Activated T-helper 2 cell treated with anti-CD3 and anti-CD28 coated beads, Interferon-gamma antibody, Interleukin-2, Interleukin-4, amounts not matched to agents 10 μg/mL and 5 μg/mL and 100 μg/mL, durations not matched to agents 14 hours and 24 hours and 36 hours (primary cell): ENCODE measurements around the gene TMEM242. TPM values are rescaled to one million over a fixed set of nuclear protein-coding genes. Genes with fewer than 3 reads are reported as not detected.
"Not testable (repeated sequence)": the region's sequence is repeated elsewhere in the genome, so short reads cannot be mapped to it uniquely, and the experiment has no call there.

ENCODE experiments used
- DNase-seq: peaks from one replicate; pipeline ENCODE4 v3.0.0; 2021; ENCODE audit warnings: low spot score
- H3K27ac Mint-ChIP-seq: one replicate; pipeline ENCODE4 v1.8.0; 2021; ENCODE audit warnings: mixed read lengths
- H3K27me3 Mint-ChIP-seq: one replicate; pipeline ENCODE4 v1.8.0; 2021; ENCODE audit warnings: low read depth, mixed read lengths
- H3K36me3 Mint-ChIP-seq: one replicate; pipeline ENCODE4 v1.8.0; 2021; ENCODE audit warnings: low read depth, mixed read lengths
- H3K4me1 Mint-ChIP-seq: one replicate; pipeline ENCODE4 v1.8.0; 2021; ENCODE audit warnings: low read depth, mixed read lengths
- H3K4me3 Mint-ChIP-seq: one replicate; pipeline ENCODE4 v1.8.0; 2021; ENCODE audit warnings: low read depth, mild to moderate bottlenecking, moderate library complexity, mixed read lengths
- H3K9me3 Mint-ChIP-seq: one replicate; pipeline ENCODE4 v1.8.0; 2021; ENCODE audit warnings: mixed read lengths
- intact Hi-C: fragments of 100-400 bp; cut with micrococcal nuclease; formaldehyde crosslinking; loops from one replicate; pipeline ENCODE4 v1.15.1; 2023
- total RNA-seq: library from RNA; stranded (reverse); gene quantifications from 2 replicates; pipeline ENCODE4 v1.2.3, GENCODE V29; 2022

Gene TMEM242
- 11.8 and 11.9 TPM in 2 replicates for total RNA-seq

DNA sequence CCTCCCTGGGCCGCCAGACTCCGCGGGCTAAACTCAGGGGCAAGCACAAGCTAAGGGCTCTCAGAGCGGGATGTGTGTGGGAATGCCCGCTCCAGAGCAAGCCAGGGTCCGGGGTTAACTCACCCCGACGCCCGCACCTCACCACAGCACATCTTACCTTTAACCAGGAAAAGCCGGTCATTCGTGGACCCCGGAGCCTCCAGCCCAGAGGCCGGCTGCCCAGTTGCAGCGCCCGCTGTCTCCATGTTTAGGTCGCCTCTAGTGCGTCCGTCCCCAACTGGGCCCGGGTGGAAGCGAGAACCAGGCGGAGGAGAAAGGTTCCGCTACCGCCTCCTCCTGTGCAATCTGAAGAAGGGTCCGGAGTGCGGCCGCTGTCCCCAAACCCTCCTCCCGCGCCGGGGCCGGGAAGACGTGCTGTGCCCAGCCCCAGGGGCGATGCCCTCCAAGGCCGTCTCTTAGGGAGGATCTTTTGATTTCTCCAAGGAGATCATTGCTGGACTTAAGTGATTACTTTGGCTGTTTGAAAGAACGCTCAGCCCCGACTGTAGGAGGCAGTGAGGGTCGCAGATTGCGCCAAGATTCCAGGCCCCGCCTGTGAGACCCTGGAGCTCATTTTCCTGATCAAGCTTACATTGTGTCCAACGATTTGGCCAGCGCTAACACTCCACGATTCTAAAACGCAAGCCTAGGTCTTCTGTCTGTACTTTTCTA lies at the start of gene TMEM242:
Gene TMEM242 (minus strand): TSS at position 265 of the 711 bp plus-strand sequence. CDS start 20 bp downstream, at position 245.
- peaks cover 13% of the 10 kb centered on the region for H3K27me3 Mint-ChIP-seq
- peak within 1 kb of the TSS; percentile 80 for H3K27ac Mint-ChIP-seq
- intact Hi-C loops = loop anchor here (1.0 kb wide), 1 partner anchor 57 kb away; no protein-coding TSS in a partner anchor
- peaks cover 33% of the 10 kb centered on the region for H3K4me1 Mint-ChIP-seq
- peaks cover 13% of the 10 kb centered on the region for H3K36me3 Mint-ChIP-seq
- H3K4me3 Mint-ChIP-seq = peak within 1 kb of the TSS; percentile 93
- peak; percentile 86 for DNase-seq
- H3K9me3 Mint-ChIP-seq = no peaks in the 10 kb centered on the region

DNA sequence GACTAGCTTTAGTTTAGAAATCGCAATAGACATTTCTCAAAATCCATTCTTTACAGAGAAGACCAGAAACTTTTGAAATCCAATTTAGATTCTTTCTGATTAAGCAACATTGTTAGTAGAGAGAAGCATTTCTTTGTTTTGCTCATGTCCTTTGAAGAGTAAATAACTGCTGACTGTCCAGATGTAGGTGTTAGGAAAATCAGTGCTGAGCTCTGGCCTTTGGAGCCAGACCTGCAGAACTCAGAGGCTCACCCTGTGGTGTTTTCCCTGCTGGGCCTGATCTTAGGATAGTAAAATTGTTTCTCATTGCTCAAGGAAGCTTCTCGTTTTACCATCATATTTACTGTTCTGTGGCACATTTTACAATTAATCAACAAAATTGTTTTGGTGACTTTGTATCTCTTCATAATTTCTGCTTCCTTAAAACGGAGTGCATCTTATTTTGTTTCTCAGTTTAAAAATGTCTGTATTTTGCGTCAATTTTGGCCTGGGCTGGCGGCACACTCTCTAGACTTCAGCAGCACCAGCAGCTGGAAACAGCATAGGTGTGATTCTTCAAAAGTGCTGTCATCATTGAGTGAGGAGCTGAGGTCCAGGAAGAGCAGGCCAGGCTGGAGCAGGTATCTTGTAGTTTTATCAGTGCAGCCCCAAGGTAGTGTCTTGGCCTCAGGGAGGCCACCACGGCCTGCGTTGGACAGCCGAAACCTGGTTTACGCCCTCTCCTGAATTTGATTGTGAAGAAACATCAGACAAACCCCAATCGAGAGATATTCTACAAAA lies 49.4 kb upstream of the TMEM242 start:
- no peaks in the 10 kb centered on the region for H3K36me3 Mint-ChIP-seq
- H3K27me3 Mint-ChIP-seq = peaks cover 35% of the 10 kb centered on the region
- H3K4me1 Mint-ChIP-seq = peaks cover 25% of the 10 kb centered on the region
- DNase-seq = no peak
- no peaks in the 10 kb centered on the region for H3K9me3 Mint-ChIP-seq
- H3K27ac Mint-ChIP-seq = no peak overlapping the region
- intact Hi-C loops = no loop called here
- H3K4me3 Mint-ChIP-seq = no peak overlapping the region

DNA sequence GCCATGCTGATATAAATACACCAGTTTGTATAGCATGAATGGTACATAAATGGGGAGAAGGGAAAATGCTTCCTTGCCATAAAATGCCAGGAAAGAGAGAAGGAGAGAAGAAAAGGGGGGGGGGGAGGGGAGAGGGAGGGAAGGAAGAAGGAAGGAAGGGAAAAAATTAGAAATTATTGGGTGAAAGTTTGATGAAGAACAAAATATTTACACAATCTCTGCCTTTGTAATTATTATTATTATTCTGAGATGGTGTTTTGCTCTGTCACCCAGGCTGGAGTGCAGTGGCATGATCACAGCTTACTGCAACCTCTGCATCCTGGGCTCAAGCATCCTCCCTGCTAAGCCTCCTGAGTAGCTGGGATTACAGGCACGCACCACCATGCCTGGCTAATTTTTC lies 47.4 kb upstream of the TMEM242 start:
- no peak for DNase-seq
- Mint-ChIP-seq H3K27ac (no peak overlapping the region), H3K4me3 (no peak overlapping the region), H3K27me3 (peaks cover 42% of the 10 kb centered on the region), H3K9me3 (no peaks in the 10 kb centered on the region), H3K36me3 (no peaks in the 10 kb centered on the region), H3K4me1 (peaks cover 16% of the 10 kb centered on the region)
- intact Hi-C loops = no loop called here

DNA sequence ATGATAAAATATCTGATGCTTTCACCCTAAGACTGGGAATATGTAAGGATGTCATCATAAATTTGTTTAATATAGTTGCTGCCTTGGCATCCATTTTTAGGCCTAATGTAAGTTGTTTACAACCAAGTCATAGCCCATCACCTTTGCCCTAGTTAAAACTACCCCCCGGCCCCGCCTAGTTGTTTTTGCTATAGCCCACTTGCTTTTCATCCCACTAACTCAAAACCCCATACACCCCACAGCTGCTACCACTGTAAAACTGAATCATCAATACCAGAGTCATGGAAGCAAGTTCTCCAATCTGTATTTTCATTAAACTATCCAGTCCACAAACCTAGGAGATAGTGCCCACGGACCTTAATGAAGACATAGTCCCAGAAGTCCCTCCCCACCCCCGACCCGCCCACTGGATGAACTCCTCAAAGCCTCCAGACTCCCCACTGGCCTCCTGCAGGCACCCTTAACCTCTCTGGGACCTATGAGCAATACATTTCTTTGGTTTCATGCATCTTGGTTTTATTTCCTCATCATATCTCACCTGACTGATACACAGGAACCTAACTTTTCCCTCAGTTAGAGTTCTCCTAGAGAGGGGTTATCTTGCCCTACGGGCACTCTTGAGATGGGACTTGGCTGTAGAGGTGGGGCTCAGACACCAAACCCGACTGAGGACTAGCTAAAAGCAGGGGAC lies 45.2 kb upstream of the TMEM242 start:
- Mint-ChIP-seq H3K4me1 (peaks cover 16% of the 10 kb centered on the region), H3K36me3 (no peaks in the 10 kb centered on the region), H3K4me3 (no peak overlapping the region), H3K27ac (no peak overlapping the region), H3K27me3 (peaks cover 48% of the 10 kb centered on the region), H3K9me3 (no peaks in the 10 kb centered on the region)
- no peak for DNase-seq
- intact Hi-C loops = no loop called here

DNA sequence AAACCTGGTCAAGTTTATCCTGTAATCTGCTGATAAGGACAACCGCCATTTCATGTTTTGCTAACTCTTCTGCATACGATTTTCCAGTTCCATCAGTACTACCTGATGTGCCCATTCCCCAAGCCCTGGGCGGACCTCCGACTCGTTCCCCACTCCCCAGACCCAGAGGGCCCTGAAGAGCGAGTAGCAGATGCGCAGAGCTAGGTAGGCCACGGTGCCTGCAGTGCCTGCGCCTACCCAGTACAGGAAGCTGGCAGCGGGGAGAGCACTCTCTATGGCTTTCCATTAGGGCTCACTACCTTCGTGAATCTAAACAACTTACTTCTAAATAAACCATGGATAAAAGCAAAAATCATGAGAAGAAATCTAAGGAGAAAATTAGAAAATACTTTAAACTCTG lies 43.3 kb upstream of the TMEM242 start:
- DNase-seq = no peak
- H3K27me3 Mint-ChIP-seq = peaks cover 43% of the 10 kb centered on the region
- no peak overlapping the region for H3K4me3 Mint-ChIP-seq
- no peaks in the 10 kb centered on the region for H3K36me3 Mint-ChIP-seq
- no peak overlapping the region for H3K27ac Mint-ChIP-seq
- intact Hi-C loops = no loop called here
- no peaks in the 10 kb centered on the region for H3K9me3 Mint-ChIP-seq
- peaks cover 16% of the 10 kb centered on the region for H3K4me1 Mint-ChIP-seq

DNA sequence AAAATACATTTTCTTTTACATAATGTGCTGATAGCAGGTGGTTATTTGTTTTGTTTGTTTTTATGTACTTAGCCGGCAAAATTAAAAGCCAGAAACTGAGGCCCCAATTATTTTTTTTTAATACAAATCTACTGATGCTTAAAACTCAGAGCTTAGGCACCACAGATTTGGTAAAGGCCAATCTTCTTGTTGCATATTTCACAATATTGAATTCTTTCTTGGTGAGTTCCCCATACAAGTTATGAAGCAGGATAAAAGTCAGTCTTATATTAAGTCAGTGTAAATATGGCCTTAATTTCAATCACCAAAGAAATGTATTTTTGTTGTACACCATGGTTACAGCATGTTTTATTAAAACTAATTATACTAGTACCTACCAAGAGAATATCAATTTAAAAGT lies 41.4 kb upstream of the TMEM242 start:
- Mint-ChIP-seq H3K36me3 (no peaks in the 10 kb centered on the region), H3K4me3 (no peak overlapping the region), H3K27ac (no peak overlapping the region), H3K4me1 (peaks cover 12% of the 10 kb centered on the region), H3K9me3 (no peaks in the 10 kb centered on the region), H3K27me3 (peaks cover 34% of the 10 kb centered on the region)
- intact Hi-C loops = no loop called here
- DNase-seq = no peak

DNA sequence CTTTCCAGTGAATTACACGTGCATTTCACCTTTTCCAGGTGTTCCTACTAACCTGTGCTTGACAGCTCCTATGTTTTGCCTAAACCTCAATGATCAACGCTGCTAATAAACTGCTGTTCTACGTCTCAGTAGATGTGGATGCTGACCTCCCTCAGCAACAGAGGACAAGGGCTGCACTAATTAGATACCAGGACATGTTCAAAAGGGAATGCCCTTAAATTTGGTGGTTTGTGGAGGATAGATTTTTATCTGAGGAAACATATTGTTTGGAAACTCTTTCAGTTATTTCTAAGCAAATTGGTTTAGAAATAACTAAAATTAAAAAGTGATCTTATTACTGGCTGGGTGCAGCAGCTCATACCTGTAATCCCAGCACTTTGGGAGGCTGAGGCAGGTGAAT lies 38.6 kb upstream of the TMEM242 start:
- Mint-ChIP-seq H3K4me1 (no peaks in the 10 kb centered on the region), H3K27me3 (peaks cover 37% of the 10 kb centered on the region), H3K9me3 (no peaks in the 10 kb centered on the region), H3K36me3 (no peaks in the 10 kb centered on the region), H3K27ac (no peak overlapping the region), H3K4me3 (no peak overlapping the region)
- DNase-seq = no peak
- intact Hi-C loops = no loop called here

DNA sequence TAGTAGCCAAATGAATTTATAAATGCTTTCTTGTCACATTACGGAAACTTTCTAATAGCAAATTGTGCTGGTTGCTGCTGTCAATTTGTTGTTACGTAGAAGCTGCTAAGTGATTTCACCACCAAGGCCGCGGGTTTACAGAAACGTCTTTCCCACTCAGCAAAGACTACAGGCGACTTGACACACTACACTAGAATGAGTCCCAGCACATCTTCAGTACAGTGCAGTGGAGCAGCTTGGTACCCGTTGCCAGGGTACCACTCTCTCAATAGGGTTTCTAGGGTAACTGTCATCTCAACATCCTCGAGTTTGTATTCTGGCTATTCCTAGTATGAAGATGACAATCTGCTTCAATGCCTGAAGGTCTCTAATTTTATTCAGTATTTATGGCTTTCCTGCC lies 35.0 kb upstream of the TMEM242 start:
- Mint-ChIP-seq H3K36me3 (no peaks in the 10 kb centered on the region), H3K27ac (no peak overlapping the region), H3K4me3 (no peak overlapping the region), H3K27me3 (peaks cover 40% of the 10 kb centered on the region), H3K9me3 (no peaks in the 10 kb centered on the region), H3K4me1 (no peaks in the 10 kb centered on the region)
- intact Hi-C loops = no loop called here
- no peak for DNase-seq

DNA sequence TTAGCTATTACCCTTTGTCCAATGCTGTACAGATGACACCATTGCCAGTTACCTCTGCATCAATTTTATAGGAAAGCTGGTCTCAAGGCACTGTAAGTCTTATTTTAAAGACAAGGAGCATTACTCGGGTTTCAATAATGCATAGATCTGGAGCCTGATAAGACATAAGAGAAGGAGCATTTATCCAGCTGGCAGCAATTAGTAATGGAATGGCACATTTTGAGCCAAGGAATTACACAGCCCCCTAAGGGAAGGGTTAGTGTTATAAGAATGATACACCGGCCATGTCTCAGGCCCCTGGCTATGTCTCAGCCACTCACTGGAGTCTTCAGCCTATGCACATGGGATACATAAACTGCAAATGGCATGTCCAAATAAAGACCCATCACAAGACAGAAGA lies 23.1 kb upstream of the TMEM242 start:
- Mint-ChIP-seq H3K4me3 (no peak overlapping the region), H3K27me3 (peaks cover 42% of the 10 kb centered on the region), H3K36me3 (no peaks in the 10 kb centered on the region), H3K27ac (no peak overlapping the region), H3K9me3 (no peaks in the 10 kb centered on the region), H3K4me1 (no peaks in the 10 kb centered on the region)
- no peak for DNase-seq
- intact Hi-C loops = no loop called here

DNA sequence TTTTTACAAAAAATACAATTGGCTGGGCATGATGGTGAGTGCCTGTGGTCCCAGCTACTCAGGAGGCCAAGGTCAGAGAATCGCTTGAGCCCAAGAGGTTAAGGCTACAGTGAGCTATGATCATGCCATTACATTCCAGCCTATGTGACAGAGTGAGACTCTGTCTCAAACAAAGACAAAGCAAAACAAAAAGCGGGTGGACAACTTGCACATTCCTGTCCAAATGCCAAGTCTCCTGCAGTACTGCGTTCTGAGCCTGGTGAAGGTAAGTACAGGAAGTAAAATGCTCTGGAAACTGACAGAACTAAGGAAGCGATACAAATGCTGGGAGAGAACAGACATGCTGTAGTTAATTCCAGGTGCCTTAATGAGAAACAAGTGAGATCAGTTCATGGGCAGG lies 20.4 kb upstream of the TMEM242 start:
- no peaks in the 10 kb centered on the region for H3K36me3 Mint-ChIP-seq
- H3K27me3 Mint-ChIP-seq = peaks cover 38% of the 10 kb centered on the region
- no peak overlapping the region for H3K27ac Mint-ChIP-seq
- no peaks in the 10 kb centered on the region for H3K4me1 Mint-ChIP-seq
- no peak overlapping the region for H3K4me3 Mint-ChIP-seq
- intact Hi-C loops = no loop called here
- no peak for DNase-seq
- no peaks in the 10 kb centered on the region for H3K9me3 Mint-ChIP-seq

DNA sequence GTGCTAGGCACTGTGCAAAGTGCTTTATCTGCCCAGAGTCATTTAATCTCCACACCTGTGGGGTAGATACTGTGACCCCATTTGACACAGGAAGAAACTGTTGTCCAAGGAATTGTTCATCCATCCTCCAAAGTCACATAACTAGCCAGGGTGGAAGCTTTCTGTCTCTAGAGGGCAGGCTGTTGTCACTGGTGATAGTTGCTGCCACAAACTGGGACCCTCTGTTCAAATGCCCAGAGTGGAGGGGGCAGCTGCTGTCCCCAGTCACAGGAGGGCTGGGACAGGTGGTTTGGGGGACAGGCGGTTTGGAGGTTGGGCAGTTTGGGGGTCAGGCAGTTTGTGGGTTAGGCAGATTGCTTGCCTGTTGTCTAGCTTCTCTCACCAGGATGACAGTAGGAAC lies 16.1 kb upstream of the TMEM242 start:
- peaks cover 26% of the 10 kb centered on the region for H3K27me3 Mint-ChIP-seq
- intact Hi-C loops = no loop called here
- H3K4me1 Mint-ChIP-seq = no peaks in the 10 kb centered on the region

DNA sequence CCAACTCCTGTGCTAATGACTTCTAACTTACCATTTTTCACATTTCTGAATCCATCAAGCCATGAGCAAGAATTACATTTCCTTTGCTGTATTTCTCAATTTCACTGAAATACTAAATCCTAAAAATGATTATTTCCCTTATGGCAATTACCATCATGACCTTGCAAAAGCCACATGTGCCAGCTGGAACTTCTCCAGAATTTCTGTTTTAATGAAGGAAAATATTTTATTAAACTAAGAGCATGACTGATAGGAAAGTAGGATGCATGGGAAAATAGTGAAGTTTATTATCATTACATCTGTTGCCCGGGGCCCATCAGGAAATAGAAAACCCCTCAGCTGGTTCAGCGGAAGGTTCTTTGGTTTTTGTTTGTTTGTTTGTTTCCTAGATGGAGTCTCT lies 14.4 kb upstream of the TMEM242 start:
- Mint-ChIP-seq H3K36me3 (no peaks in the 10 kb centered on the region), H3K4me3 (no peak overlapping the region), H3K27me3 (peaks cover 33% of the 10 kb centered on the region), H3K9me3 (no peaks in the 10 kb centered on the region), H3K4me1 (no peaks in the 10 kb centered on the region), H3K27ac (no peak overlapping the region)
- no peak for DNase-seq
- intact Hi-C loops = no loop called here

More for the DNA sequence above, 16.1 kb upstream of the TMEM242 start:
- no peaks in the 10 kb centered on the region for H3K9me3 Mint-ChIP-seq
- no peaks in the 10 kb centered on the region for H3K36me3 Mint-ChIP-seq
- H3K27ac Mint-ChIP-seq = no peak overlapping the region
- DNase-seq = no peak
- H3K4me3 Mint-ChIP-seq = no peak overlapping the region

DNA sequence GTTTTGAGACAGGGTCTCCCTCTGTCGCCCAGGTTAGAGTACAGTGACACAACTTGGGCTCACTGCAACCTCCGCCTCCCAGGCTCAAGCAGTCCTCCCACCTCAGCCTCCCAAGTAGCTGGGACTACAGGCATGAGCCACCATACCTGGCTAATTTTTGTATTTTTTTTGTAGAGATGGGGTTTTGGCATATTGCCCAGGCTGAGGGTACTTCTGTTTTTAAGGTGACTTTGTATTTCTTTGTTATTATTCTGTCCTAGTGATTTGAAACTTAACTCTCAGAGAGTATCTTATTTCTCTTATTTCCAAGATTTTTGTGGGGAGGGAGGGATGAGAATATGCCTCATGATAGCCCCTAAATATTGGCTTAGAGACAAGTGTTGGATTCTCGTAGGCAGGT lies 14.0 kb upstream of the TMEM242 start:
- H3K27ac Mint-ChIP-seq, H3K9me3 Mint-ChIP-seq, DNase-seq, intact Hi-C loops, H3K36me3 Mint-ChIP-seq, H3K4me3 Mint-ChIP-seq, H3K4me1 Mint-ChIP-seq: not testable (repeated sequence)
- H3K27me3 Mint-ChIP-seq = peaks cover 35% of the 10 kb centered on the region
